ENCODE data around the gene NT5M.

Gene NT5M

DNA sequence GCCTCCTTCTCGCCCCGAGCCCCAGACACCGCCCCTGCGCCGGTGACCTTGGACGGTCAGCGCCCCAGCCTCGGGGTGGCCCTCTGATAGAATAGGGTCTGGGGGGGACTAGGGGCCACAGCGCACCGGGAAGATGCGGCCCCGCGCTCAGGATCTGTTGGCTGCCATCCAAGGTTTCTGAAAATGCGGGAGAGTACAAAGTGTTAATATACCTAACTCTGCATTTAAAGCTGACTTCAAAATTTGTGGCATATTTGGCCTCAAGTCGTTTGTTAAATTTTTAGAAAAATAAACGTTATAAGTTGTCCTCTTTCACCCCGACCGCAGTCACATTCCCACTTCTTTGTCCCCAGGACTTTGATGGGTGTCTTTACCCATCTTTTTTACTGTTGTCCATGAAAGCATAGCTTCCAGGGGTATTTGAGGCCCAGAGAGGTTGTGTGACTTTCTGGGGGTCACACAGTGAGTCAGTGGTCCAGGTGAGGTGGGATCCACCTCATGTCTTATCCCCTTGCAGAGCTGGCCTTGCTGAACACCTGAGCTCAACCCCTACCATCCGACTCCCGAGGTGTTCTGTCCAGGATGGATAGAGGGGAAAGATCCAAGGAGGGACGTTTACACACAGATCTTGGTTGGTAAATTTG is 796 bp downstream of the NT5M start:
- no peak for DNase-seq

DNA sequence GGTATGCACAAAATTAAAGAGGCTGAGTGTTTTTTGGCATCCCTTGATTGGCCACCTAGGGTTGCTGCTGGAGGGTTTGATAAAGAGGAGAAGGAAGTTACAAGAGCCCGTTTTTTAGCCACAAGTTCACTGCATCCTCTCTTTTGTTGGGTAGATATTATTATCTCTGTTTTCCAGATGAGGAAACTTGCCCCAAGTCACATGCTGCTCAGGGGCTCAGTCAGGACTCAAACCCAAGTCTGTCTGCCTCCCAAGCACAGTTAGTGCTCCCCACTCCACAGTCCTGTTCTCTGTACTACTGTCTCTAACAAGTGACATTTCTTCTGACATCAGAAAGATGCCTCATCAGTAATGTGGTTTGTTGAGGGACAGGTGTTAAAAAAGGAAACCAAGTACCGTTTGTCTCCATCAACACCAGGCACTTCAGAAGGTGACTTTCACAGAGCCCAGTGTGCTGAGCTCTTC is 1.4 kb downstream of the NT5M start:
- no peak for DNase-seq

DNA sequence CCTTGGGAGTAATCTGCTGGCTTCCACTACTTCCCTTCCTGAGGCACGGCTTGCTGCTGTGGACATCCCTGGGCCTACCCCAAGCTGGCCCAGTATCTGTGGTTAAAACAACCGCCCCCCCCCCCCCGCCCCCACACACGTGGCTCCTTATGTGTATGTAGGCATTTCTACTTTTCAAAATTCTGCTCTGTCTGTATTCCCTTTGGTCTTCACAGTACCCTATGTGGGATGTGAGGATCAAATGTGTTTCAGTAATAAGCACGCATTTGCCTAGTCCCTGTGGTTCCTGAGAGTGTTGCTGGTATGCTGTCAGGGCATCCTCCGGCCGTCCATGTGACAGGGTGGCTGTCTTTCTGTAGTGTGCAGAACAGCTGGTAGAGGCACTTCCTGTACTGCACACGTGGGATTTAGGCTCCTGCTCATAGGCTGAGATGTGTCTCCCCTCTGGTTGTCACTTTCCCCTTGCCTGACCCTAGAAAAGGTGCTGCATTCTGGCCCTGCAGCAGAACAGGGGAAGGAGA is 2.2 kb downstream of the NT5M start:
- no peak for DNase-seq

DNA sequence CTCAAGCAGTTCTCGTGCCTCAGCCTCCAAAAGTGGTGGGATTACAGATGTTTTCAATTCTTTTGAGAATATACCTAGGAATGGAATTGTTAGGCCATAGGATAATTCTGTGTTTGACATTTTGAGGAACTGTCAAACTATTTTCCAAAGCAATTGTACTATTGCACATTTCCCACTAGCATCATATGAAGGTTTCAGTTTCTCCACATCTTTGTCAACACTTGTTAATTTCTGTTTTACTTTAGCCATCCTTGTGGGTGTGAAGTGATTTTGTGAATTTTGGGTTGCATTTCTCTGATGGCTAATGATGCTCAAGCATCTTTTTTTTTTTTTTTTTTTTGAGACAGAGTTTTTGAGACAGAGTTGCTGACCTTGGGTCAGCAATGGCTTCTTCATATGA is 6.2 kb downstream of the NT5M start:
- DNase-seq, result no peak

DNA sequence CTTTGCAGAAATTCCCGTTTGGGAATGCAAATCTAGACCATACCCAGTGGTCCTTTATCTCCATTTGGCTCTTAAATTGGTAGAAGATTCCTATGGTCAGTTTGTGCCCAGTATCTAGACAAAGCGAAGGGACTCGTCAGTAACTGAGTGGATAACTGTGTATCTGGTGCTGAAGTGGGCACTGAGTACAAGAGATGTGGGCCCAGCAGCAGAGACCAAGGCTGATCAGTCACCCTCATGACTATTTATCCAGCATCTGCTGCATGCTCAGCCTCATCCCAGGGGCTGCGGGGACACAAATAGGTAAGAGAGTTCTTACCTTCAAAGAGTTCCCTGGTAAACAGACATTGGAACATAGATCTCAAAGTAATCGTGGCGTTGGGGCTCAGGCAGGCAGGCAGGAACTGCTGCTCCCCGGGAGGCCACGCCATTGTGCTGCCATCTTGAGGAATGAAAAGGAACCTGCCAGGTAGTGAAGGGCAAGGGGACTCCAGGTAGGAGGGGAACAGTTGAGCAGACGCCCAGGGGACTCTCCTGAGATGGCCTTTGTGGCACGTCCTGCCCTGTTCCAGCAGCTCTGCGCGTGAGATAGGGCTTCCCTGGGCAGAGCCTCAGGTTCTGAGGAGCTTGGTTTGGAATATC is 10.3 kb downstream of the NT5M start:
- DNase-seq, result no peak

DNA sequence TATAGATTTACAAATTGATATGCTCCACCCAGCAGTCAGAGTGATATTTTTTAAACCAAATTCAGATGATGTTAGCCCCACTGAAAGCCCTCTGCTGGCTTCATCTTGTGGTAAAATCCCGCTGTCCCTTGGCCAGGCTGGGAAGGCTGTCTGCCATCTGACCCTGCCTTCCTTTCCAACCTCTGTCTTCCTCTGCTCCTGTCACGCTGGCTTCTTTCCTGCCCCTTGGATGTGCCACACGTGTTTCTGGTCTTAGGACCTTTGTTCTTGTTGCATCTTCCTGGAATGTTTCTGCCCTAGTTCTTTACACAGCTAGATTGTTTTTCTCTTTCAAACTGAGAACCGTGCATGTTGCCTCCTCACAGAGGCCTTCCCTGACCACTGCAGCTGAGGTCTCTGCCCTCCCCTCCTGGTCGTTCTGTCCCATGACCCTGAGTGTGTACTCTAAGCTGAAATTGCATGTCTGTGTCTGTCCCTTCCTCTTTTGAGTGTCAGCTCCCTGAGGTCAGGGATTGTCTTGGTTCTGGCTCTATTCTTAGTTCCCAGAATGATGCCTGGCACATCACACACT is 11.4 kb downstream of the NT5M start:
- no peak for DNase-seq

DNA sequence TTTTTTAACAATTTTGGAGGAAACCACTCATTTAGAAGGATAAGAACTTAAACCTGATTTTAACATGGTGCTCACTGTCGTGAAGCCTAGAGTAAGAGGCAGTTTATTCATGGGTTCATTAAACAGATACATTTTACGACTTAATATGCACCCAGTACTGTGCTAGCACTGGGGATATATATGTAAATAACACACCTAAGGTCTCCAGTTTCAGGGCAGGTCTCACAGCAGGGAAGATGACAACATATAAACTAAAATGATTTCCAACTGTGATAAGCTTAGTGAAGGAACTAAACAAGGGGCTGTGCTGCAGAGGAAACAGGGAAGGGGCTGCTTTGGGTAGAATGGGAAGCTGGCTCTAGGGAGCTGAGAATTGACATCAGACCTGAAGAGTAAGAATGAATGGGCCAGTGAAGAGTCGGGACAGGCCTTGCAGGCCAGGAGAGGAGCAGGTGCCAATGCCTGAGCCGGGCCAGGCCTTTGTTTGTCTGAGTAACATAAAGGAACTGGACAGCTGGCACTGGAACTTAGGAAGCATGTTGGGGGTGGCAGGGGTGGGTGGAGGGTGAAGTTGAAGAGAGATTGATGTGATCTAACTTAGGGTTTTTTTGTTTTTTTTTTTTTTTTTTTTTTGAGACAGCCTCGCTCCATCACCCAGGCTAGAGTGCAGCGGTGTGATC is 12.1 kb downstream of the NT5M start:
- no peak for DNase-seq

DNA sequence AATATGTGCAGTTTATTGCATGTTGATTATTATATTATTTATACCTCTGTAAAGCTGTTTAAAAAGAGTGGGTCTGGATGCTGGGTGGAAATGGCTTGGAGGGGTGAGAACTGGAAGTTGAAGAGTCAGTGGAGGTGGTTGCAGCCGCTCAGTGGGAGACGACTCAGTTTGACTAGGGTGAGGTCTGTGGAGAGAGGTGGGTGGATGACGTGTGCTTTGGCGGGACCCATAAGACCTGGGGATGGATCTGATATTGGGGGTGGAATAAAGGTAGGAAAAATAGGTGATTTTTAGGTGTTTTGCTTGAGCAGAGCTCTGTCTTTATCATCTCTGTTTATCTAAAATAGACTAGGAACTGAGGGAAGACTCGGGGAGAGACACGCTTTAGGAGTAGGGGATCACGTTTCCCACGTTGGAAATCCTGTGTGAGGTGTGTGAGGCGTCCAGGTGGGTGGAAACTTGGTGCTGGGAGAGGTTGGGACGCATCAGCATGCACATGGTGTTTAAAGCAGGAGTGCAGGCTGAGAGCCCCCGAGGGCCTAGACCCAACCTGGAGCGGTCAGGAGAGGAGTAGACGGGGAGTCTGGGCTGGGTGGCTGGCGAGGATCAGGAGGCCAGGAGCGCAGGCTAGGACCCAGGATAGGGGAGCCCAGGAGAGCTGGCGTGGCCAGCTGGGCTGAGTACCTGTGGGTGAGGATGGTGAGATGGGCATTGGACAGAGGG is 17.2 kb downstream of the NT5M start:
- no peak for DNase-seq

DNA sequence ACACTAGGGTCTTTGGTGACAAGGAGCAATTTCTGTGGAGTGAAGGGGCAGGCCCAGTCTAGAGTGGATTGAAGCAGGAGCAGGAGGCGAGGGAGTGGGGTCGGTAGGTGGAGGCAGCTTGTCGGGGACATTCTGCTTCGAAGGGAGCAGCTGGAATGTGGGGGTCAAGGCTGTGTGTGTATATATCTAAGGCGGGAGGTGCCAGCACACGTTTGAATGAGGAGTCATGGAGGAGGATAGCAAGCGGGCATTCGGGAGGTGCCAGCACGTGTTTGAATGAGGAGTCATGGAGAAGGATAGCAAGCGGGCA is 17.7 kb downstream of the NT5M start:
- no peak for DNase-seq

DNA sequence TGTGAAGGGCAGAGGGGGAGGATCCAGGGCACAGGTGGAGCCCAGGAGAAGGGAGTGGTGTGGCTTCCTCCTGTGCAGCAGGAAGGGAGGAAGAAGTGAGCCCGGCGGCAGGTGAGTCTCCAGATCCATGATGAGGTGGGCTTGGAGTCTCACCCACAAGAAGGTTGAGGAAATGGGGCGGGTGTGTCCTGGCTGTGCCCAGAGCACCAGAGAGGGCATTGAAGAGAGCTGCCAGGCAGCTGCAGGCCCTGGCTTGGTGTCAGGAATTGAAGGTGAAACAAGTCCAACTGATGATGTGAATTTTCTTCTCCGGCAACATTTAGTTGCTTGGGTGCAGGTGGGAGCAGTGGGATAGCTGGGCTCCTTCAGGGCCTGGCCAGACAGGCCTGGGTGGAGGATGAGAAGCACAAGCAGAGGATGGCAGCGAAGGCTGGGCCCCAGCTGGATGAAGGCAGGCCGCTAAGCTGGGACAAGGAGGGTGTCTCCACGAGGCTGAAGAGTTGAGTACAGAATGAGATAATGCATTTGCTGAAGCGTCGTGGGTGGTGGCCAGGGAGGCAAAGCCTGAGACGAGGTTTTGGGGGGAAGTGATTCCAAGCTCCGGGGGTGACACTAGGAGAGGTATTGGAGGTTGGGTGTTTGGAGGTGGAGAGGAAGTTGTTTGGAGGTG is 18.3 kb downstream of the NT5M start:
- no peak for DNase-seq

DNA sequence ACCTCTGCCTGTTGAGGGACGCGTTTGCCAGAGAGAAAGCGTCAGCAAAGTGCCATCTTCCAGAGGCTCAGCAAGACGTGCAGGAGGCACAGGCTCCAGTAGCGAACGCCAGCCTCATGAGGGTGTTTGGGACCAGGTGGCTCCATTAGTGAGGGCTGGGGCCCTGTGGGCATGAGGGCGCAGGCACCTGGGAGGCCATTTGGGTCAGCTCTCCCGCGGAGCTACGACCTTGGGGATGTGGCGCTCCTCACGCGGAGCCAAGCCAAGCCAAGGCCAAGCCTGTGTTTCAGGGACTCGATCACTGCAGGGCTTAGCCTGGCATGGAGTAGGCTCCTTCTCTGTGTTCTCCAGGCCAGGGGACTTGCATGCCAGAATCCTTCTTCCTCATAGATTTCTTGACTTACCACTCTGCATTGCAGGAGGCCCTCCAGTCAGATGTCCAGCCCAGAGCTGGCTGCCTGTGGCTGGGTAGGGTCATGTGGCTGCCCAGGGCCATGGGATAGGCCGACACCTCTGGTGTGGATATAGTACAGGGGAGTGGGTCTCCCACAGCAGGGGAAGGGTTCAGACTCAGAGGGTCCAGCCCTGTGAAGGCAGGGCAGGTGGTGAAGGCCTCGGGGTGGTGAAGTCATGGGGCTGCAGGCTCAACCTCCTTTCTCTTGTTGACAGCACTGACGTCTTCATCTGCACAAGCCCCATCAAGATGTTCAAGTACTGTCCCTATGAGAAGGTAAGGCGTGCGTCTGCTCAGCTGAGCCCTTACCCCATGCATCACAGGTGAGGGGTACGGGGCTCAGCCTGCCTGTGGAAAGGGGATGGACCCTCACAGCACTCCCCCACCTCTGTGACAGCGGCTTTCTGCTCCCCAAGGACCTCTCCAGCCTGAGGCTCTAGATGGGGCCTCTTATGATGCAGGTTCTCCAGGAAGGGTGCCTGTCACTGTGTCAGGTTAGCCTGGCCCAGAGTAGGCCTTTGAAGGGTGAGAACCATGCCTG is 19.6 kb downstream of the NT5M start:
- DNase-seq, result no peak

DNA sequence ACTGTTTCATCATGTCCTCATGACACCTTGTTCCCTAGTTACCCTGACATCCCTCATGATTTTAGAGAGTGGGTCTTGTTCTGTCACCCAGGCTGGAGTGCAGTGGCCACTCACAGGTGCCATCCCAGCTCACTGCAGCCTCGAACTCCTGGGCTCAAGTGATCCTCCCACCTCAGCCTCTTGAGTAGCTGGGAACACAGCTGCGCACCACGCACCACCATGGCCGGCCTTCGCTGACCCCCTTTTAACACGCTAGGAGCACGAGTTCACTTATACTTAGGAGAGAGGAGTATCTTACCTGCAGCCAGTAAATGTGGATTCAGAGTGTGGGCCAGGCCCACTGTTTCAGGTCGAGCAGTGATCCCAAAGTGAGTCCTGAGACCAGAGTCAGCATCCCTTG is 21.4 kb downstream of the NT5M start:
- DNase-seq, result no peak

DNA sequence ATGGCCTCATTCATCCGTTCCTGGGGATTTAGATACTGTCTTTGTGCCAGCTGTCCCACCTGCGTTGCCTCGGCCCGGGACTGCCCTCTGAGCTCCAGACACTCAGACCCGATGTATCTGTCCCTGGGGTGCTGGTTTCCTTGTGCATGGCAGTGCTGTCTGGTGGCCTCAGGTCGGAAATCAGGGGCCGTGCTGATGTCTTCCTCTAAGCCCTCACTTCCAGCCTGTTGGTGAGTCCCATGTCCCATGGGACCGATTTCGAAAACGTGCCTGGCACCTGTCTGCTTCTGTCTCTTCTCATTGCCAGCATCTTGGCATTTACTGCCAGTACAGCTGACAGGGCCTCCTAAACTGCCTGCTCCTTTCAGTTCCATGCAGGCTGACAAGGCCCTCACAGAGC is 22.1 kb downstream of the NT5M start:
- DNase-seq, result no peak

DNA sequence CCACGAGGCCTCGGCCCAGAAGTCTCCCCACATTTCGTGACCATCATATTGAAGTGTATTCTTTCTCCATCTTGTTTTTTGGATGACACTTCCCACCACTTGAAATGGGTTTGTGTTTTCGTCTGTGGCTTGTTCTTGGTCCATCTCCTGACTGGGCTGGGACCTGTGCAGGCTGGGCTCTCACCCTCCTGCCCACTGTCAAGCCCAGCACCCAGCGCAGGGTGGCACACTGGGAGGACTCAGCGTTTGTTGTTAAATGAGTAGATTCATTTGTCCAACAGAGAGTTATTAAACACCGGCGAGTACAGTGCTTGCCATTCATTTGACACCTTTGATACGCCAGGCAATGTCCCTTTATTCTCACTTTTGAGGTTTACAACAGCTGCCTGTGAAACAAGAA is 22.6 kb downstream of the NT5M start:
- DNase-seq, result no peak

DNA sequence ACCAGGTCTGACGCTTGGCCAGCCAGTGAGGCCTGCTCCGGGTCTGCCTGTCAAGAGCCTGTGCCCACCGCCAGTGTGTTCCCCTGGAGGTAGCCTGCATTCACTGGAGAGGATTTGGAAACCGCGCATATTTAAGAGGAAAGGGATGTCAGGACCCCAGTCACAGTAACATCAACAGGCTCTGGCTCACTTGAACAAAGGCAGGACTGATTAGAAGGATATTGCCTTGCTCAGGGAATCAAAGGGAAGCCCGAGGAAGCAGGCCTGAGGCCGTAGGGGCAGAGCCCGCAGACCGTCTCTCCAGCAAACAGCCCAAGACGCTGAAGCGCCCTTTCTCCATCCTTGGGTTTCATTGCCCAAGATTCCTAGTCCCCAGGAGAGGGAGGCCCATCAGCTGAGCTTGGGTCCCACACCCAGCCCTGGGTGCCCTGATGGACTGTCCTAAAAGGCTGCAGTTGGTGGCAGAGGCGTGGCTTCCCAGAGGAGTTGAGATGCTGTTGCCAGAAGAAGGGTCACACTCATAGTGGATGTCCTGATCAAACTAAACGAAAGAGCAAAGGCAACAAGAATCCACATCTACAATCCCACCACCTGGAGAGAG is 23.2 kb downstream of the NT5M start:
- no peak for DNase-seq

DNA sequence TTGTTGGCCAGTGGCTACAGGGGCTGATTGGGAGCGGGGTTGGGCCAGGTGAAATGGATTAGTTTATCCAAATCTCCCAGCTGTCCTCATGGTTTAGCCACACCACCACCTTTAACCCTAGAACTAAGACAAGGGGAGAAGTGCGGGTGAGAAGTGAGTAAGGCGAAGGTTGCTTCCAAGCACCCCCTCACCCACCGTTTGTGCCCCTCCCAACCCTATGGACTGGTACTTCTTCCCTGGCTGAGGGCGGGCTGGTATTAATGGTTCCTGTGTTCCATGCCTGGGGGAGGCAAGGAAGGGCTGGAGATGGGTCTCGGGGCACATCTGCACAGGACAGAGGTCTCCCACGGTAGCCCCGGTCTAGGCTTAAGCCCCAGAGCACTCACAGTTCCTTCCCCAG is 25.1 kb downstream of the NT5M start:
- no peak for DNase-seq

DNA sequence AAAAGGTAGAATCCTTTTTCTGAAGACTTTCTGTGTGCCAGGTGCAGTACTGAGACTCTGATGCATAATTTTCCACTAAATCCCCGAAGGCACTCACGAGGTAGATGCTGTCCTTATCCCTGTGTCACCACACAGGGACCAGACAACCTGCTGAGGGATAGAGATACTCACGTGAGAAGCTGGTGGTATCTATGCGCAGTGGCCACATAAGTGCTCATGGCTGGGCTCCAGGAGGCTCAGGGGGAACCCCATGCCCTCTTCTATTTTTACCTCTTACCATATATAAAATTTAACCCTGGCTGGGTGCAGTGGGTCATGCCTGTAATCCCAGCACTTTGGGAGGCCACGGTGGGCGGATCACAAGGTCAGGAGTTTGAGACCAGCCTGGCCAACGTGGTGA is 38.3 kb downstream of the NT5M start:
- DNase-seq, result no peak

DNA sequence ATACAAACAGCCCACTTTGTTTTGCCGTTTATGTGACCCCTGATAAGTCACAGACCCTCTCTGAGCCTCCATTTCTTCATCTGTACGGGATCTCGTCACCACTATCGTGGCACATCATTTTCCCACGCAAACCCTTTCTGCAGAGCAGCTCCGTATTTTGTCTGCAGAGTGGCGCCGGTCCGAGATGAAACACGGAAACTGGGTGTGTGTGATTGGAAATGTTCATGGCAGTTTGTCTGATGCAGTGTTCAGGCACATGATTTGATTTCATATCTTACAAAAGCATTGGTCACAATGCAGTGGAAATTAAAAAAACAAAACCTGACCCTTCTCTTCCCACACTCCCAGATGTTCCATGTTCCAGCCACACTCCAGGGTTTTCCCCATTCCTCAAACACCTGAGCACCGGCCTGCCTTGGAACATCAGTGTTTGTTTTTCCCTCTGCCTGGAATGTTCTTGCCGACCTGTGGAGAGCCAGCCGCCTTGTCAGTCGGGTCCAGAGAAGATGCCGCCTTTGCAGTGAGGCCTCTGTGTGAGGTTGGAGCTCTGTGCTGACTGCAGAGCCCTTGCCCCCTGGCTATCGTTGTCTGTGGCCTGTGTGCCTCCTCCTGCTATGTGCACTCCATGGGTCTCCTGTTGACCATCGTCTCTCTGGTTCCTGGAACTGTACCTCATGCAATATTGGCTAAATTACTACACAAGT is 39.2 kb downstream of the NT5M start:
- no peak for DNase-seq

DNA sequence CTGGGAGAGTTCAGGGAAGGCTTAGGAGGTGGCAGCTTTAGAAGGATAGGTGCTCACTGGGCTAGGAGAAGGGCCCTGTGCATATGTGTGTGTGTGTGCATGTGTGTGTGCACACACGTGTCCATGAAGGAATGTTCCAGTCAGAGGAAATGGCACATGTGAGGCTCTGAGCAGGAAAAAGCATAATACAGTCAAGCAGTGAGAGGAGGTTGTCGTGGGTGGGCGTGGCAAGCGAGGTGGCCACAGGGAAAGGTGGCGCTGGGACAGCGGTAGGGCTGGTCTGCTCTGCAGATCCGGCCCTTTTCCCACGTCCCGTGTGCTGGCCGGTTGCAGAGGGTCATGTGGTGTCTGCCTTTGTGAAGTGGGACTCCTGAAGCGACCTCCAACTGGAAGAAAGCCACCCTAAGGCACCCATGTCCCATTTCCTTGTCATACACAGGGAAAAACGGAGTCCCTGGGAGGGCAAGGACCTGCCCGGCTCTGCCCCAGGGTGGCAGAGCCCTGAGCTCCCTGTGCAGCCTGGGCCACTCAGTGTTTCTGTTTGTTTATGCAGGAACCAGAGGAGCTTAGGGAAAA is 40.1 kb downstream of the NT5M start:
- DNase-seq, result no peak

DNA sequence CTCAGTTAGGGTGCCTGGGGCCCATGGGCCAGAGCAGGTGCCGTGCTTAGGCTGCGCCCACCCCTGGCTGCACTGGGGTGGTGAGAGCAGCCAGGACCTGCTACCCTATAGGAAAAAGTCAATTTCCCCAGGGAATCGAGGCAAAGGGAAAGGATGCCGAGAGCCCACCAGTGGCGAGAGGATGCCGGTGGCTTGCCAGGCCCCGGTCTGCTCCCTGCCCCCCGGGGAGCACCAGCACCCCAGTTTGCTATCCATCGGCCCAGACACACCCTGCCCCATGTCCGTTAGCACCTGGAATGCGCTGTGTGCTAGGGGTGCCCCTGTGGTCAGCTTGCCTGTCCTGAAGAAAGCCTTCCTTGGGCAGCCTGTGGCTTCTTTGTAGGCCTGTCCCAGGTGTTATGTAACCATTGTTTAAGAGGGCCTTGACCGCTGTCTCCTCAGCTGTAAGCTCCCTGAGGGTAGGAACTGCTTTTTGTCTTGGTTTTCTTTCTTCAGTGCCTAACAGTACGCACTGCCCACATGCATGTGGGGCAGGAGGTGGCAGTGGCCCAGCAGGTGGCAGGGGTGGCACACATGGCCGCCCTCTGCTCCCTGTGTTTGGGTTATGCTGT is 40.8 kb downstream of the NT5M start:
- no peak for DNase-seq

Data from cortex of kidney (tissue), 1 donor.